Astrocyte of the spinal cord (primary cell): ENCODE data around the gene NKD2.

Experiments used
- DNase-seq: peaks from one replicate; pipeline ENCODE4 v3.0.0; 2011; ENCODE audit warnings: low read depth, low spot score
- H3K4me3 ChIP-seq: 2 replicates; pipeline ENCODE4 v1.5.1; 2011; ENCODE audit warnings: low read depth, mild to moderate bottlenecking, low read length, moderate library complexity
- CTCF ChIP-seq: IDR thresholded peaks from 2 replicates; pipeline ENCODE4 v1.5.1; 2012; ENCODE audit warnings: low read depth, mild to moderate bottlenecking, low read length, inconsistent platforms
- in situ Hi-C: cut with HindIII; loops from 2 replicates; pipeline ENCODE4 v1.10.0; 2017; ENCODE audit warnings: low sequenced_read_pairs

The NKD2 gene

GRCh38 chr5:1034986-1035385 lies 26.4 kb downstream of the NKD2 start:
- no peak for DNase-seq
- TF ChIP-seq CTCF, result no peak
- H3K4me3 ChIP-seq, result no peak overlapping the region
- in situ Hi-C loops, result no loop called here

GRCh38 chr5:1035421-1036405 lies 27.1 kb downstream of the NKD2 start:
- in situ Hi-C loops, result no loop called here
- H3K4me3 ChIP-seq, result no peak overlapping the region
- TF ChIP-seq CTCF, result no peak
- no peak for DNase-seq

- in situ Hi-C loops, result no loop called here
- TF ChIP-seq CTCF, result no peak
- DNase-seq, result no peak
- no peak overlapping the region for H3K4me3 ChIP-seq
These were observed 28.0 kb downstream of the NKD2 start for GRCh38 chr5:1036504-1037122.

- no peak for TF ChIP-seq CTCF
- DNase-seq, result no peak
- H3K4me3 ChIP-seq, result no peak overlapping the region
- in situ Hi-C loops, result no loop called here
These were observed 28.6 kb downstream of the NKD2 start for GRCh38 chr5:1037123-1037670.

- no peak for TF ChIP-seq CTCF
- DNase-seq, result no peak
- no peak overlapping the region for H3K4me3 ChIP-seq
- in situ Hi-C loops, result no loop called here
These were observed 29.2 kb downstream of the NKD2 start for GRCh38 chr5:1037671-1038416.

- in situ Hi-C loops, result no loop called here
- no peak for TF ChIP-seq CTCF
- DNase-seq, result no peak
- H3K4me3 ChIP-seq, result no peak overlapping the region
These were observed 30.0 kb downstream of the NKD2 start for GRCh38 chr5:1038417-1039209.
